Activated CD8-positive, alpha-beta memory T cell treated with anti-CD3 and anti-CD28 coated beads, Interleukin-2, amount 50 U/mL, for 24 hours (primary cell): Measurements from ENCODE around the gene COL18A1.

Experiments used
- DNase-seq: peaks from one replicate; pipeline ENCODE4 v3.0.0-alpha.2; 2020; ENCODE audit errors: extremely low read depth

COL18A1 gene

DNA sequence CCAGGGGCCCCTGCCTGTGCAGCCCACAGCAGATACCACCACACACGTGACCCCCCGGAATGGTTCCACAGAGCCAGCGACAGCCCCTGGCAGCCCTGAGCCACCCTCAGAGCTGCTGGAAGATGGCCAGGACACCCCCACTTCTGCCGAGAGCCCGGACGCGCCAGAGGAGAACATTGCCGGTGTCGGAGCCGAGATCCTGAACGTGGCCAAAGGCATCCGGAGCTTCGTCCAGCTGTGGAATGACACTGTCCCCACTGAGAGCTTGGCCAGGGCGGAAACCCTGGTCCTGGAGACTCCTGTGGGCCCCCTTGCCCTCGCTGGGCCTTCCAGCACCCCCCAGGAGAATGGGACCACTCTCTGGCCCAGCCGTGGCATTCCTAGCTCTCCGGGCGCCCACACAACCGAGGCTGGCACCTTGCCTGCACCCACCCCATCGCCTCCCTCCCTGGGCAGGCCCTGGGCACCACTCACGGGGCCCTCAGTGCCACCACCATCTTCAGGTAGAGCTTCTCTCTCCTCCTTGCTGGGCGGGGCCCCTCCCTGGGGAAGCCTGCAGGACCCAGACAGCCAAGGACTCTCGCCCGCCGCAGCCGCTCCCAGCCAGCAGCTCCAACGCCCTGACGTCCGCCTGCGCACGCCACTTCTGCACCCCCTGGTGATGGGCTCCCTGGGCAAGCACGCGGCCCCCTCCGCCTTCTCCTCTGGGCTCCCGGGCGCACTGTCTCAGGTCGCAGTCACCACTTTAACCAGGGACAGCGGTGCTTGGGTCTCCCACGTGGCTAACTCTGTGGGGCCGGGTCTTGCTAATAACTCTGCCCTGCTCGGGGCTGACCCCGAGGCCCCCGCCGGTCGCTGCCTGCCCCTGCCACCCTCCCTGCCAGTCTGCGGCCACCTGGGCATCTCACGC, 51.0 kb downstream of the COL18A1 start:
- DNase-seq = no peak

DNA sequence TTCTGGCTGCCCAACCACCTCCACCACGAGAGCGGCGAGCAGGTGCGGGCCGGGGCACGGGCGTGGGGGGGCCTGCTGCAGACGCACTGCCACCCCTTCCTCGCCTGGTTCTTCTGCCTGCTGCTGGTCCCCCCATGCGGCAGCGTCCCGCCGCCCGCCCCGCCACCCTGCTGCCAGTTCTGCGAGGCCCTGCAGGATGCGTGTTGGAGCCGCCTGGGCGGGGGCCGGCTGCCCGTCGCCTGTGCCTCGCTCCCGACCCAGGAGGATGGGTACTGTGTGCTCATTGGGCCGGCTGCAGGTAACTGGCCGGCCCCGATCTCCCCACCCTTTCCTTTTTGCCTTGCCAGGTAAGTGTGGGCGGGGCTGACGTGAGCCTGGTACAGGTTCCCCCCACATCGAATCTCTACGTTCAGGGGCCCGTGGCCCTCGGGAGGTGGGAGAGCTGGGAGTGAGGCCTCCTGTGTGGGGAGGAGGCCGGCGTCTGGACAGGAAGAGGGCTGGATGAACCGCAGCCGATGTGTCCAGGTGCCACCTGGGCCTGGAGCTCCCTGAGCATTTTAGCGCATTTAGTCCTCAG, 51.7 kb downstream of the COL18A1 start:
- no peak for DNase-seq

DNA sequence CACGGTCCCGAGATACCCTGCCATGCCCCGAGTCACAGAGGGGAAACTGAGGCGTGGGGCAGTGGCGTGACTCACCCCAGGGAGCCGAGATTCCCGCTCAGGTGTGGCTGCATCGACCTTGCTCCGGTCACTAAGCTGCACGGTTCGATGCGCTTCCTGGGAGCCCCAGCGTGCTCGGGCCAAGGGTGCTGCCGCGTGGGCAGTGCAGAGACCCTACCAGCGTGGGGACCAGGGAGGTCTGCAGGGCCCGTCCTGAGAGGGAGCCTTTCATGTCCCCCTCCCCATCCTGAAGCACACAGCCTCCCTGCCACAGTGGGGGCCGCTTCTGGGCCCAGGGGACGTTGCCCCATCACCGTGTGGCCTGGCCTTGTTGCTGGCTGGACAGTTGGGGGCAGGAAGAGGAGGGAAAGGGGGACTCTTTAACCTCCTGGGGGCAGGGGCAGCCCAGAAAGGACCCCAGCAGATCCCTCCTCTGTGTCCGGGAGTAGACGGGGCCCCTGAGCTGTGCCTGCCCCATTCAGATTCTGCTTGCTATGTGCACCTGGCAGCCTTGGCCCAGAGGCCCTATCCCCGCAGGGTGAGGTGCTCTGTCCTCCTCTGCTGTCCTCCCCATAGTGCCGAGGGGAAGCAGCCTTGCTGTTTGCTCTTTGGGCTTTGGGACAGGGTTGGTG, 52.3 kb downstream of the COL18A1 start:
- no peak for DNase-seq

DNA sequence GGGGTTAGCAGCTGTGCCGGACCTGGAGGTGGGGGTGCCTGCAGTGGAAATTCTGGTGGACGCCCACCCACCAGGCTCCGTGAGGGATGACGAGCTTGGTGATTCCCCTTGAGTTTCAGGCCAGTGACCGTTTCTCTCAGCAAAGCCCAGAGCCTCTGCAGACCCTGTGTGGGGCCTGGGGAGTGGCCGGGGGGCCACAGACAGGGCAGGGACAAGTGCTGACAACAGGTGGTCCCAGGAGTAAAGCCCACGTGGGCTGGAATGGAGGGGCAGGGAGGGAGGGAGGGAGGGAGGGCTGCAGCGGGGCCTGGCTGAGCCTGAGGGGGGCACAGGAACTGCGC, 52.8 kb downstream of the COL18A1 start:
- DNase-seq = no peak

DNA sequence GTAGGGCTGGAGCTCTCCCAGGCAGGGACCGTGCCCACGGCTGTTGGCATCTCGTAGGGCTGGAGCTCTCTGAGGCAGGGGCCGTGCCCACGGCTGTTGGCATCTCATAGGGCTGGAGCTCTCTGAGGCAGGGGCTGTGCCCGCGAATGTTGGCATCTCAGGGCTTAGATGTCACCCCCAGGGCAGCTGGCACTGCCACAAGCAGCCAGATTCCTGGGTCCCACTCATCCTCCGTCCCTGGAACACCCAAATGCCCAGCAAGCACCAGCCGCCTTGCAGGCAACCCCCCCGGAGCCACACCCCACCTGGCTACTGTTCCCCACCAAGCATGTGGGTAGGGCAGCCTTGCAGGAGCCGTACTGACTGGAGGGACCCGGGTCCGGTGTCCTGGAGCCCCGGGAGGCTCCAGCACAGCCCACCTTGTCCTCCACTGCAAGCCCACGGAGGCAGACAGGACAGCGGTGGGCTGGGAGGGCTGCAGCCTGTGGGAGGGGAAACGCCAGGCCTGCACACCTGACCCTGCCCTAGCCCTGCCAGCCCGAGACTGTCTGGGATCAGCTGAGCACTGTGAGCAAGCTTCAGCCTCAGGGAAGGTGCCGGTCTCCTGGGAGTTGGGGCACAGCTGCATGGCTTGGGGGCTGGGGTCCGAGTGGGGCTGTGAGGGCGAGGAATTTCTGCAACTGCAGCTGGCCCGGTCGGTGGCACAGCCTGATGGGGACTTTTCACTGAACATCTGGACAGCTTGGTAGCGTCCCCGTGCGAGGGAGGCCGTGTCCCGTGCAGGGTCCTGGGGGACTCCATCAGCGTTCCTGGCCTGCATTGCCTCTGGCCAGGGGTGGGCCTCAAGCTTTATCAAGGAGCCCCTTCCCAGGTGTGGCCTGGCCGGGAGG, 53.6 kb downstream of the COL18A1 start:
- no peak for DNase-seq

DNA sequence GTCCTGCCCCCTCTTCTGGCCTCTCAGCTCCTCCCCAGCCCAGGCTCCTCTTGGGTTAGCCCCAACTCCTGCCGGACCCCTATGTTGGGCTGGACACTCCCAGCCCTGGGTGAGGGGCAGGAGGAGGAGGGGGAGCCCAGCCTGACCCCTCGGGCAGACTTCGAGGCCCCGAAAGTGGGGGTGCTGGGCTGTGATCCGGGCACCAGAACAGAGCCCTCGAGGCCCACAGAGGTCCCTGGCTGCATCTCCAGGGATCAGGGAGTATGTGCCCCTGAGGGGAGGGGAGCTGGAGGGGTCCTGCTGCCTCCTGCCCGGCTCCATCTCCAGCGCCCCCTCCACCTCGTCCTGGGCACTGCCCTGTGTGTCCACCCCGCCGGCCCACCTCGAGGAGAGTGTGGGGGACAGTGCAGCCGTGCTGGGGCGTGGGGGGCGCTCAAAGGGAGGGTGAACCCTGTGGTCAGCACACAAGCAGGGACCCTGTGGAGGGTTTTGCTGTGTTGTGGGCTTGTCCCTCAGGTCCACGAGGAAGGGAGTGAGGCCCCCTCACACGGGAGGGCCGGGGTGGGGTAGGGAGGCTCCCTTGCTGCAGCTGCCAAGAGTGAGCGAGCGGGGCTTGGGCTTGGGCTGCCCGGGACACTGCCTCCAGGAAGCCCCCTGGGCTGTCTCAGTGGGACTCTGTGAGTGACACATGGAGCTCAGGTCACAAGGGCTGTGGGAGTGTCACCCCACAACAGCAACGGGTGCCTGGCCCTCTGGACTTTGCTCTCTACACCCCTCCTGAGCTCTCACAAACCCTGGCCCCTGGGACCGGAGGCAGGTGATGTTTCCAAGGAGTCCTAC, 54.4 kb downstream of the COL18A1 start:
- no peak for DNase-seq

DNA sequence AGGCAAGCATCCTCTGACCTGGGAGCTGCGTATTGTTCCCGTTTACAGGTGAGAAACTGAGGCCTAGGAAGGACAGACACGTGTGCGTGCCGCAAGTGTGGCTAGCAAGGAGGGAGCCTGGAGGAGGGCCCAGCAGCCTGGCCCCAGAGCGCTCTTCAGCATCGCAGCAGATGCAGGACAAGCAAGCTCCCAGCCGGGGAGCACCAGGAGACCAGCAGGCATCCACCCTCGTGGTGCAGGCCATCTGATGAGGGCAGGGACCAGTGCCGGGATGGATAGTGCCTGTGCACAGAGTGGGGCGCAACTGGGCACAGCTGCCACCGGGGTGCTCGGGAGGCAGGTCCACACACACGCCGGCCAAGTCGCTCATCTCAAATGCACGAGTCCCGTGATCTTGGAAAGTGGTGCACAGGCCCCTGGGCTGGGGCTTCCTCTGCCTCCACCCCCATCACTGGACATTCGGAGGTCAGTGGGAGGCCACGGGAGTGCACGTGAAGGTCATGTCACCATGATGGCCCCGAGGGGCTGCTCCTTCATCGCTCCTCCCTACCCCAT, 55.1 kb downstream of the COL18A1 start:
- DNase-seq = no peak

DNA sequence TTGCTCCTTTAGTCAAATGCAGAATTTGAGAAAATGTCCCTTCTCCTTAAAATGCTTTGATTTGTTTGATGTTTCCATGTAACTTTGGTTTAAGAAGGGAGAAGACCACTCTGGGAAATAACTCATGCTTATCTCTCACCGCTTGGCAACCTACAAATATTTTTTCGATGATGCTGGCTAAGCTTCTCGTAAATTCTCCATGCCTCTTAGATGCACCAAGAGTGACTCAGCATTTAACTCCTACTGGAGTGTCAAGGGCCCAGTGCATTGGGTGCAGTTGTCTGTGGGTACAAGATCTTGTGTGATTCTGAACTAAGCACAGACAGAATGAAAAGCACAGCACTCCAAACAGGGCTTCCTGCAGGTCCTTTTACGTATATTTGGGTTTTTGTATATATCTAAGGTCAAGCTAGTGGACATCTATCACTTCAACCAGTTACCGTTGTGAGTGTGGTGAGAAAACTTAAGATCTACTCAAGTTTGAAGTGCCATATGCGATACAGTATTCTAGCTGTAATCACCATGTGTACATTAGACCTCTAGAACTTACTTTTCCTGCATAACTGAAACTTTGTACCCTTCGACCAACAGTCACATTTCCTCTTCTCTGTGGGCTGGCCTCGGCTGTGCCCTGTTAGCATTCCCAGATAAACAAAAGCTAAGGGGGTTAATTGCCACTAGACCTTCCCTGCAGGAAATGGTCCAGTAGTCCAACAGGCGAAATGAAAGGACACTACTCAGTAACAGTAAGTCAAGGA, 55.8 kb downstream of the COL18A1 start:
- DNase-seq = no peak

DNA sequence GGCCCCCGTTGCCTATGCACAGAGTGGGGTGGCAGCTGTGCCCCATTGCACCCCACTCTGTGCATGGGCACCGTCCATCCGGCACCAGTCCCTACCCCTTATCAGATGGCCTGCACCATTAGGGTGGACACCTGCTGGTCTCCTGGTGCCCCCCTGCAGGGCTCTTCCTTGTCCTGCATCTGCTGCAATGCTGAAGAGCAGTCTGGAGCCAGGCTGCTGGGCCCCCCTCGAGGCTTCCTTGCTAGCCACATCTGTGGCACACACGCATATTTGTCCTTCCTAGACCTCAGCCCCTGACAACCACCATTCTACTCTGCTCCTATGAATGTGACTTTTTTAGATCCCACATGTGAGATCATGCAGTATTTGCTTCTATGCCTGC, 56.4 kb downstream of the COL18A1 start:
- DNase-seq = no peak

DNA sequence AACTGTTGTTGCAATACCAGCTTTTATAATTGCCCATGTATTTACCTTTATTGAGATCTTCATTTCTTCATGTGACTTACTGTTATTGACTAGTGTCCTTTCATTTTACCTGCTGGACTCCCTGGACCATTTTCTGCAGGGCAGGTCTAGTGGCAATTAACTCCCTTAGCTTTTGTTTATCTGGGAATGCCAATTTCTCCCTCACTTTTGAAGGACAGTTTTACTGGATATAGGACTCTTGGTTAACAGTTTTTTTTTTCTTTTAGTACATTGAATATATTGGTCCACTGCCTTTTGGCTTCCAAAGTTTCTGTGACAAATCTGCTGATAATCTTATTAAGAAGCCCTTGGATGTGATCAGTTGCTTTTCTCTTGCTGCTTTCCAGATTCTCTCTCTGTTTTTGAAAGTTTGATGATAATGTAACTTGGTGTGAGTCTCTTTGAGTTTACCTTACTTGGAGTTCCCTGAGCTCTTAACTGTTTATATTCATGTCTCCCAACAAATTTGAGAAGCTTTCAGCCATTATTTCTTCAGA, 56.9 kb downstream of the COL18A1 start:
- no peak for DNase-seq

DNA sequence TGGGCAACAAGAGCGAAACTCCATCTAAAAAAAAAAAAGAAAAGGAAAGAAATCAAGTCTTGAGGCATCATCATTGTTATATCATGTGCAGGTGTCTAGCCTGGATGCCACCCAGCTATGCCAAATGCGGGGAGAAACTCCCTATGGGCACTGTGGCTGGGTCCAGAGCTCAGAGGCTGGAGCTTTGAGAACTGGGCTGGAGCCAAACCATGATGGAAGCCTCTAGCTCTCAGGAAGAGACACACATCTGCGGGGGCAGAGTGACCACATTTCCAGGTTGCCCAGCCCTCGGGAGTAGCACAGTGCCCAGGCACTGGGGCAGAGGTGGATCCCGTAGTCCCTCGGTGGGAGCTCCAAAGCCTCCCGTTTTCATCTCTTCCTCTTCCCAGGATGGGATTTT, 58.9 kb downstream of the COL18A1 start:
- DNase-seq = no peak

DNA sequence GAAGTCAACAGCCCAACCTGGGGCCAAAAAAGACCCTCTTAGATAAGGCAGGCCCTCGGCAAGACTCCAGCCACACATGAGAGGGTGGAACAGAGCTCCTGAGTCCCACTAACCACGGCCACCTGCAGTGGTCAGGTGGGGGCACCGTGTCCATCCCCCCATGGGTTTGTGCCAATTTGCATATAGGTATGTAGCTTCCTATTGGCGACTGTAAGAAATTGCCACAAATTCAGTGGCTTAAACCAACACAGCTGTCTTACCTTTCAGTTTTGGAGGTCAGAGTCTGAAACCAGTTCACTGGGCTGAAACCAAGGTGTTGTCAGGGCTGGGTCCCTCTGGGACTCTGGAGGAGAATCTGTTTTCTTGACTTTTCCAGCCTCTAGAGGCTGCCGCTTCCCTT, 59.3 kb downstream of the COL18A1 start:
- no peak for DNase-seq

DNA sequence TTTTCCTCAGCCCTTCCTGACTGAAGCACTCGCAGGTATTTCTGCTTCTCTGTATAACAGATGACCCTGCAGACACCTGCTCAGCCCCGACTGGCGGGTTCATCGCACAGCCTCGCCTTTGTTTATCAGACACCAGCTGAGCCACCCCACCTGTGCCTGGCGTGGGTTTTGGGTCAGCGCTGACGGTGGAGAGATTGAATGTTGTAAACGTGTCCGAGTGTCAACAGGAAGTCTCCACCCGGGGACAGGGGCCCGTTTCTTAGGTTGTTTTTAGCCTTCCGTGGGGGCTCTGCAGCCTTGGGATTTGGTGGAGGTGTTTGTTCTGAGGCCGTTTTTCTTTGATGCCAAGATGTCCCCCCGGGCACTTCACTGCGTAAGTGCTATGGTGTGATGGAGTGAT, 60.1 kb downstream of the COL18A1 start:
- no peak for DNase-seq

DNA sequence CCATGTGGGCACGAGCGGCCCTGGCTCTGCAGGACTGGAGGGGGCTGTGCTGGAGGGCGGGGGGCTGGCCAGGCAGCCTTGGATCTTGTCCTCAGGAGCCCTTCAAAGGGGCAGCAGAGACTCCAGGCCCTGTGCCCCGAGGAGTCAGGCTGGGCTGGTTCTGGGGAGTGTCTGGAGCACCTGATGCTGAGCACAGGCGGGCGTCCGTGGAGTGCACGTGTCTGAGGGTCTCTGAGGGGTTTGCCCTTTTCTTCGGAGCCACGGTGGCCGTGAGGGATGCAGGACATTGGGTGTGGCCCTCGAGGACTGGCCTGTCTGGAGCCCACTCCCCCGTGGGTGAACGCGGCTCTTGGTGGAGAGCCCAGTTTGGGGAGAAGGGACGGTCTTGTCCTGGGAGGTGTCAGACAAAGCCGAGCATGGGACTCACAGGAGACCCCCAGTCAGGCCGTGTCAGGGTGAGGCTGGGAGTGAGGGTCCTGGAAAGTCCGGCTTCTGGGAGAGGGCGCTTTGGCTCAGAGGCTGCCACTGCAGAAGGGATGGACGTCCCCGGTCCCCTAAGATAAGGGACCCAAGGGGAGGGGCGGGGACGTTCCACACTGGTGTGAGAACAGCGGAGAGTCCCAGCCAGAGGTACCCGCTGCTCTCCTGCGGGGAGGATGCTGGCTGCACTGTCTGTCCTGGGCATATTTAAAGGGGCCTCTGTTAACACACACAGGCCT, 60.8 kb downstream of the COL18A1 start:
- no peak for DNase-seq

DNA sequence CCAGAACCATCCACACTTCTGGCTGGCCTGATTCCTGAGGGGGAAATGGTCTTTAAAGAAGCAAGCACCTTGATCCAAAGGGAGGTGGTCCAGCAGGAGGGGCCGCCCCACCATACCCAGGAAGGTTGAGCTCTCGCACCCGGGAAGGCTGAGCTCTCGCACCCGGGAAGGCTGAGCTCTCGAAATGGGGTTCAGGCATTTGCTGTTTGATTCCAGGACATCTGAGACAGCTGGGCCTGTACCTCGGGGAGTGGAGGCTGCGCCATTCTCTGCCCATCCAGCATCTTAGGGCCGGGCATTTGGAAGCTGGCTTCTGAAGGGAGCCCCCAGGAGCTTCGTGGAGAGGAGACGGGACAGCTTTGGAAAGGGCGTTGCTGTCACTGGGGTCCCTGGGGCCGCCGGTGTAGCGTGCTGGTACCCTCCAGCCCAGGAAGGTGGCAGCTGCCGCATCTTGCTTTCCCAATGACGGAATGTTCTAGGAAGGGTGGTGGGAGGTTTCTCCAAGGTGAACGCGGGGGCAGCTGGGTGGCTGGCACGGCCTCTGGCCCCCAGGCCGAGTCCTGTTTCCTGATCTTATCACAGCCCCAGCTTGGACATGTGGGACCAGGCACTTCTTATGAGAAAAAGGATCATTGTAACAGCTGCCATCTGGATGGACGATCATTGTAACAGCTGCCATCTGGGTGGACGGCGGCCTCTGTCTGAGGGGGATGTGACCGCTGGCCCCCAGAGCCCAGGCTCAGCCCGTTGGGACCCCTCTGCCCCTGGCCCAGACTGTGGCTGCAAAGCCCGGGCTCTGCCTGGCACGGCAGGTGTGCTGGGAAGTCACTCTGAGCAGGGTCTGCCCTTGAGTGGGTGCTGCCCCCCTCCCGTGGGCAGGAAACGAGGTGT, 61.6 kb downstream of the COL18A1 start:
- no peak for DNase-seq

DNA sequence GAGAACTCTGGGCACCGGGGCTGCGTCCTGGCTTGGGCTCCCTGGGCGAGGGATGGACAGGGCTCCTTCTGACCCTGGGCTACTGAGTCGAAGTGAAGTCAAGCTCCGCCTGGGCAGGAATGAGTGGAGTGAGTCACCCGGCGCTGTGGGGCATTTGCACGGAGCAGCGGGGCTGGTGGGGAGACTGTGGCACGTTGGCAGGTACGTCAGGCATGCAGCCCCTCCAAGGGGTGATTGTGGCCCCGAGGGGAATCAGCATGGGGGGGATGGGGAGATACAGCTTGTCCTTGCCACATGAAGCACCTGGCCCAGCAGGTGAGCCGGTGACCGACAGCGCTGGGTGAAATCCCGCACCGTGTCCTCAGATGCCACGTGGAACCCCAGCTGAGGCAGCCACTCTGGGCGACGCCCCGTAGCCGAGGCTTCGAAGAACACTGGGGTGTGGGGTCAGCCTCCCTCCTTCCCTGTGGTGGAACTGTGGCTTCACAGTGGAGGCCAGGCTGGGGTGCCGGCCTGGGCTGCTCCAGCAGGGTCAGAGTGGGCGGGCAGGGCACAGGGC, 62.3 kb downstream of the COL18A1 start:
- DNase-seq = no peak

DNA sequence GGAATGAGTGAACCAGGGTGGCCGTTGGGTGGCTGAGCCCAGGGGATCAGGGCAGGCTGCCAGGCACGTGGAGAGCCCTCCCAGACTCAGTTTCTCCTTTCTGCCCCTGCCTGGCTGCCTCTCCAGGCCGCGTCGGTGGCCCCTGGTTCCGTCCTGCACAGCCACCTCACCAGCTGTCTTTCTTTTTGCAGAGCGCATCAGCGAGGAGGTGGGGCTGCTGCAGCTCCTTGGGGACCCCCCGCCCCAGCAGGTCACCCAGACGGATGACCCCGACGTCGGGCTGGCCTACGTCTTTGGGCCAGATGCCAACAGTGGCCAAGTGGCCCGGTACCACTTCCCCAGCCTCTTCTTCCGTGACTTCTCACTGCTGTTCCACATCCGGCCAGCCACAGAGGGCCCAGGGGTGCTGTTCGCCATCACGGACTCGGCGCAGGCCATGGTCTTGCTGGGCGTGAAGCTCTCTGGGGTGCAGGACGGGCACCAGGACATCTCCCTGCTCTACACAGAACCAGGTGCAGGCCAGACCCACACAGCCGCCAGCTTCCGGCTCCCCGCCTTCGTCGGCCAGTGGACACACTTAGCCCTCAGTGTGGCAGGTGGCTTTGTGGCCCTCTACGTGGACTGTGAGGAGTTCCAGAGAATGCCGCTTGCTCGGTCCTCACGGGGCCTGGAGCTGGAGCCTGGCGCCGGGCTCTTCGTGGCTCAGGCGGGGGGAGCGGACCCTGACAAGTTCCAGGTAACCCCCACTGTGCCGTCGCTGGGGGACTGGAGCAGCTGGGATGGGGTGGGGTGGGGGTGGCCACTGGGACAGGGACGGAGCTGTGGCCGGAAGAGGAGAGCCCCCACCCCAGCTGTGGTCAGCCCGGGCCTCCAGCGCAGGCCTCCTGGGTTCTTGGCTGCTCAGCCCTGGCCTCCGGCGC, 63.3 kb downstream of the COL18A1 start:
- no peak for DNase-seq
